ENCODE data around the gene EFCAB9.

DNA sequence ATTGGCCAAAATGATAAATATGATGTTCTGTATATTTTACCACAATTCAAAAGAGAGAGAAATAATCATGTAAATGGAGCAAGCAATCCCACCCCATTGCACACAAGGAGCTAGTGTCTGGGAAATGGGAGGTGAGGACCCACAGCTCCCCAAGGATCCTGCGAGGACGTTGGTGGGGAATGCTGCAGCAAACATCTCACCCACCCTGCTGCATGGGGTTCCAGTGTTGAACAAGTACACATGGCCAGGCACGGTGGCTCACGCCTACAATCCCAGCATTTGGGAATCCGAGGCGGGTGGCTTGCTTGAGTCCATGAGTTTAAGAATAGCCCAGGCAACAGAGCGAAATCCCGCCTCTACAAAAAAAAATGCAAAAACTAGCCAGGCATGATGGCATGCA, 35.0 kb upstream of the EFCAB9 start:
- TF ChIP-seq CTCF (IDR thresholded peaks at IDR 0.05) (no peak), POLR2A (IDR thresholded peaks at IDR 0.05) (no peak)

All from uterus (tissue), 2 donors.